Astrocyte (in vitro differentiated cells and primary cell): ENCODE data around the gene MIS18A.

Experiments
- CTCF ChIP-seq: IDR thresholded peaks from 2 replicates; pipeline ENCODE4 v1.5.1; 2011; ENCODE audit warnings: low read depth, mild to moderate bottlenecking, inconsistent platforms, low read length, moderate library complexity; ENCODE audit not compliant: insufficient read depth
- EZH2 ChIP-seq: IDR thresholded peaks from 2 replicates; pipeline ENCODE4 v1.6.1; 2012; ENCODE audit warnings: mild to moderate bottlenecking, low read length, inconsistent platforms; ENCODE audit not compliant: insufficient read depth

GRCh38 chr21:32298658-32299081, 19.8 kb upstream of the MIS18A start, which contains the start of gene MRAP:
- TF ChIP-seq CTCF = no peak
- TF ChIP-seq EZH2 = no peak
